ENCODE data around the gene STRBP. TPM values are rescaled to one million over a fixed set of nuclear protein-coding genes. Genes with fewer than 3 reads are reported as not detected.

STRBP gene
- total and polyA plus RNA-seq, 3 donors from 2014 or later: 47.8 to 102 (median 66.5) TPM

DNA sequence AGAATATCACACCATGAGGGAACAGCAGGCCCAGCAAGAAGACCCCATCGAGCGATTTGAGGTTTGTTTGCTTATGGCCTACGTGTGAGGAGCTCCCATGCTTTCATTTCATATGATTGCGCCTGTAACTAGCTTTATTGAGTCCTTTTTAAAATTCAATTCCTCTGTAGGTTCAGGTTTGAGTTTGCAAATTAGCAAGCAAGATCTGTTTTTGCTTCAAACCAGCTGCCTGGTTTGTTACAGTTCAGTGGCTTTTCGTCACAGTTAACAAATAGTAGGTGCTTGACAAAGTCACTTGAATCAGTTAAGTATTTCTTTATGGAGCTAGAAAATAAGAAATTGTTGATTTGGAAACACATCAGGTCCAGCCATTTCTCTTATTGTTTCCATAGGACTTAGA is 178.6 kb downstream of the STRBP start:
- intact Hi-C loops (cut with DNase I; ENCODE audit: low total_unique reads): loop anchor here (10.0 kb wide), 1 partner anchor 255 kb away; no protein-coding TSS in a partner anchor

DNA sequence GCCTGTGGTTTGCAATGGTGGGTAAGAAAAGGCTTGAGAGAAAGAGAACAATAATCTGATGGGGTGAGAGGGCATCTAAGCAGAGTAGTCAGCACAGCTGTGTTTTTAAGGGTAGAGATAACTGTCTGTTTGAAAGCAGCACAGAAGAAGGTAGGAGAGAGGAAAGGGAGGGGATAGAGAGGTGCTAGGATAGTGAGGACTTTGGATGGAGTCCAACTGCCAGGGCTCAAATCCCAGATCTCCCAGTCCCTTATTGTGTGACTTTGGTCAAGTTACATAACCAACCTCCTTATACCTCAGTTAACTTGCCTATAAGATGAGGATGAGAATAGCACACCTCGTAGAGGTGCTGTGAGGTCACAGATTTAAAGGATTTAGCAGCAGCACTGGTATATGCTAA is 179.3 kb downstream of the STRBP start:
- Histone ChIP-seq H3K36me3 (ENCODE audit: low read depth, missing control alignments) (no peaks in the 10 kb centered on the region), H3K4me3 (no peak overlapping the region), H3K4me1 (no peaks in the 10 kb centered on the region), H3K27ac (no peak overlapping the region), H3K9me3 (no peaks in the 10 kb centered on the region), H3K27me3 (no peaks in the 10 kb centered on the region)
- intact Hi-C loops (cut with DNase I; ENCODE audit: low total_unique reads): loop anchor here (10.0 kb wide), 1 partner anchor 256 kb away; no protein-coding TSS in a partner anchor
- TF ChIP-seq, protein P1, sequence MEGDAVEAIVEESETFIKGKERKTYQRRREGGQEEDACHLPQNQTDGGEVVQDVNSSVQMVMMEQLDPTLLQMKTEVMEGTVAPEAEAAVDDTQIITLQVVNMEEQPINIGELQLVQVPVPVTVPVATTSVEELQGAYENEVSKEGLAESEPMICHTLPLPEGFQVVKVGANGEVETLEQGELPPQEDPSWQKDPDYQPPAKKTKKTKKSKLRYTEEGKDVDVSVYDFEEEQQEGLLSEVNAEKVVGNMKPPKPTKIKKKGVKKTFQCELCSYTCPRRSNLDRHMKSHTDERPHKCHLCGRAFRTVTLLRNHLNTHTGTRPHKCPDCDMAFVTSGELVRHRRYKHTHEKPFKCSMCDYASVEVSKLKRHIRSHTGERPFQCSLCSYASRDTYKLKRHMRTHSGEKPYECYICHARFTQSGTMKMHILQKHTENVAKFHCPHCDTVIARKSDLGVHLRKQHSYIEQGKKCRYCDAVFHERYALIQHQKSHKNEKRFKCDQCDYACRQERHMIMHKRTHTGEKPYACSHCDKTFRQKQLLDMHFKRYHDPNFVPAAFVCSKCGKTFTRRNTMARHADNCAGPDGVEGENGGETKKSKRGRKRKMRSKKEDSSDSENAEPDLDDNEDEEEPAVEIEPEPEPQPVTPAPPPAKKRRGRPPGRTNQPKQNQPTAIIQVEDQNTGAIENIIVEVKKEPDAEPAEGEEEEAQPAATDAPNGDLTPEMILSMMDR (IDR thresholded peaks at IDR 0.05): no peak
- TF ChIP-seq POLR2A (IDR thresholded peaks at IDR 0.05): no peak
- DNase-seq: no peak
- whole genome bisulfite sequencing, 2 donors: 96 to 100% methylated on average over 1 of the region's 1 CpG

More for the DNA sequence above, 178.6 kb downstream of the STRBP start:
- H3K4me3 ChIP-seq: no peak overlapping the region
- no peaks in the 10 kb centered on the region for H3K36me3 ChIP-seq (ENCODE audit: low read depth, missing control alignments)
- 94 to 96% methylated on average over 5 of the region's 5 CpGs for WGBS, 2 donors
- no peaks in the 10 kb centered on the region for H3K27me3 ChIP-seq
- H3K9me3 ChIP-seq: no peaks in the 10 kb centered on the region
- no peak overlapping the region for H3K27ac ChIP-seq
- no peak for DNase-seq
- no peak for TF ChIP-seq POLR2A (IDR thresholded peaks at IDR 0.05)
- TF ChIP-seq, protein P1 (IDR thresholded peaks at IDR 0.05): no peak
- no peaks in the 10 kb centered on the region for H3K4me1 ChIP-seq

- Histone ChIP-seq H3K27me3 (no peaks in the 10 kb centered on the region), H3K4me3 (no peak overlapping the region), H3K9me3 (no peaks in the 10 kb centered on the region), H3K27ac (no peak overlapping the region), H3K36me3 (ENCODE audit: low read depth, missing control alignments) (no peaks in the 10 kb centered on the region), H3K4me1 (no peaks in the 10 kb centered on the region)
- intact Hi-C loops (cut with DNase I; ENCODE audit: low total_unique reads): loop anchor here (10.0 kb wide), 1 partner anchor 257 kb away; no protein-coding TSS in a partner anchor
- DNase-seq: no peak
- no peak for TF ChIP-seq POLR2A (IDR thresholded peaks at IDR 0.05)
- TF ChIP-seq, protein P1 (IDR thresholded peaks at IDR 0.05): no peak
- 79 to 86% methylated on average over 4 of the region's 4 CpGs for WGBS, 2 donors
Measured at GRCh38 chr9:123087359-123087888, 181.0 kb downstream of the STRBP start.

DNA sequence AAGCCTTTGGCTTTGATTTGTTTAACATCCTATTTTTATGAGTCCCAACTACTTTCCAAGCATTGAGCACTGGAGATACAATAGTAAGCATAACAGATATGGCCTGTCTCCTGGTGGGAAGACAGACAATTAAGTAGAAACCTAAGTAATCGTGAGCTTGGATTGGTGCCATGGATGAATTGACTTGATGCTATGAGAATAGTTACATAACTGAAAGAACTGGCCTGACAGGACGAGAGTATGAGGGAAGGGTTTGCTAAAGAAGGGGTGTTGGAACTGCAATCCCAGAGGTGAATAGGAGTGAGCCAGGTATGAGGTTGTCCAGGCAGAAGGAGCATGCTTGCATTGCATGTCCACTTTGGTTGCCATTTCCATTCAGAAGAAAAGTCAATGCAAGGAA is 182.5 kb downstream of the STRBP start:
- 55 to 76% methylated on average over 2 of the region's 2 CpGs for whole genome bisulfite sequencing, 2 donors
- DNase-seq: no peak
- Histone ChIP-seq H3K4me1 (no peaks in the 10 kb centered on the region), H3K27me3 (no peaks in the 10 kb centered on the region), H3K36me3 (ENCODE audit: low read depth, missing control alignments) (no peaks in the 10 kb centered on the region), H3K27ac (no peak overlapping the region), H3K9me3 (no peaks in the 10 kb centered on the region), H3K4me3 (no peak overlapping the region)
- no peak for TF ChIP-seq POLR2A (IDR thresholded peaks at IDR 0.05)
- TF ChIP-seq, protein P1 (IDR thresholded peaks at IDR 0.05): no peak
- intact Hi-C loops (cut with DNase I; ENCODE audit: low total_unique reads): loop anchor here (10.0 kb wide), 1 partner anchor 259 kb away; no protein-coding TSS in a partner anchor

GRCh38 chr9:123084256-123084655 is 184.1 kb downstream of the STRBP start:
- no peaks in the 10 kb centered on the region for H3K4me1 ChIP-seq
- no peak overlapping the region for H3K4me3 ChIP-seq
- intact Hi-C loops (cut with DNase I; ENCODE audit: low total_unique reads): loop anchor here (10.0 kb wide), 1 partner anchor 261 kb away; no protein-coding TSS in a partner anchor
- no peaks in the 10 kb centered on the region for H3K36me3 ChIP-seq (ENCODE audit: low read depth, missing control alignments)
- TF ChIP-seq, protein P1 (IDR thresholded peaks at IDR 0.05): no peak
- H3K27me3 ChIP-seq: no peaks in the 10 kb centered on the region
- 92 to 100% methylated on average over 1 of the region's 1 CpG for WGBS, 2 donors
- DNase-seq: no peak
- H3K27ac ChIP-seq: no peak overlapping the region
- no peaks in the 10 kb centered on the region for H3K9me3 ChIP-seq

Measured in testis (tissue), 3 donors.